HCT116 (cell line): ENCODE data around the gene SLC4A2. TPM values are rescaled to one million over a fixed set of nuclear protein-coding genes. Genes with fewer than 3 reads are reported as not detected.

Experiments
- ATAC-seq: fragments of 200-7000 bp; cut with Tn5 transposase; 2 replicates; pipeline ENCODE4 v1.9.1; 2020; ENCODE audit warnings: mild to moderate bottlenecking, moderate library complexity
- BruUV-seq: library from RNA; stranded (reverse); fragments of 400-500 nt; replicated peaks from 2 replicates; lab custom pipeline; 2021; lab: Mats Ljungman, UMichigan
- CTCF ChIA-PET: fragments of 300-600 bp; sonication (Branson Sonifier 250); formaldehyde crosslinking; loops from one replicate; lab custom pipeline; 2021; ENCODE audit warnings: antibody characterized with exemption; lab: Charles Lee
- POLR2A ChIA-PET: fragments of 300-600, 350-600 bp; sonication (Branson Sonifier 250); formaldehyde crosslinking; loops from one replicate; lab custom pipeline; 2021; ENCODE audit warnings: antibody characterized with exemption; lab: Charles Lee
- RAD21 ChIA-PET, 2 experiments: fragments of 300-600 bp; sonication (Branson Sonifier 250); formaldehyde crosslinking; loops; one replicate each; lab custom pipeline; 2023; ENCODE audit warnings: low total read pairs in 2 of 2; ENCODE audit not compliant: uncharacterized antibody in 2 of 2, unreplicated experiment in 2 of 2, low non-redundant PET in 1 of 2; lab: Charles Lee
- DNase-seq: peaks from one replicate; pipeline ENCODE4 v3.0.0-alpha.2; 2010; ENCODE audit warnings: low read depth, low spot score
- H2AFZ ChIP-seq: fragments of 200-600 bp; shearing (Covaris generic), sonication (generic); 2 replicates; pipeline ENCODE4 v1.6.1; 2017; ENCODE audit warnings: low read depth, mixed run types, mixed read lengths, antibody characterized with exemption, low read length; ENCODE audit not compliant: poor library complexity, severe bottlenecking
- H3K27ac ChIP-seq: 2 replicates; pipeline ENCODE4 v1.5.1; 2012; ENCODE audit warnings: low read depth, low read length
- H3K27me3 ChIP-seq: fragments of 200-600 bp; sonication (generic); 2 replicates; pipeline ENCODE4 v1.6.1; 2016; ENCODE audit warnings: mixed run types, low read length, mixed read lengths; ENCODE audit not compliant: insufficient read depth
- H3K36me3 ChIP-seq, 2 experiments: fragments of 200-500 bp in 1 of 2; fragments of 200-600 bp in 1 of 2; sonication (Bioruptor generic) in 1 of 2; sonication (generic) in 1 of 2; 2 replicates each; pipeline versions ENCODE4 v1.5.1 to v1.6.1; 2014 to 2016; ENCODE audit warnings: low read length in 2 of 2, inconsistent platforms in 1 of 2, mixed read lengths in 1 of 2, mixed run types in 1 of 2; ENCODE audit not compliant: insufficient read depth in 2 of 2, control insufficient read depth in 1 of 2
- H3K4me1 ChIP-seq, 2 experiments: fragments of 200-600 bp in 1 of 2; sonication (generic) in 1 of 2; 2 replicates each; pipeline versions ENCODE4 v1.5.1 to v1.6.1; 2012 to 2017; ENCODE audit warnings: low read length in 2 of 2, inconsistent platforms in 1 of 2, mild to moderate bottlenecking in 1 of 2, mixed read lengths in 1 of 2, mixed run types in 1 of 2, moderate library complexity in 1 of 2; ENCODE audit not compliant: insufficient read depth in 2 of 2, control insufficient read depth in 1 of 2
- H3K4me2 ChIP-seq: fragments of 200-600 bp; sonication (generic); 2 replicates; pipeline ENCODE4 v1.6.1; 2017; ENCODE audit warnings: mixed run types, low read length, mixed read lengths
- H3K4me3 ChIP-seq, 2 experiments: fragments of 200-600 bp in 1 of 2; sonication (generic) in 1 of 2; replicated peaks in 1 of 2; 2 replicates each; pipeline ENCODE4 v1.5.1; 2011 to 2016; ENCODE audit warnings: low read length in 2 of 2, control low read depth in 1 of 2, low read depth in 1 of 2, mild to moderate bottlenecking in 1 of 2, mixed read lengths in 1 of 2, mixed run types in 1 of 2
- H3K79me2 ChIP-seq: fragments of 200-600 bp; sonication (generic); 2 replicates; pipeline ENCODE4 v1.6.1; 2017; ENCODE audit warnings: mild to moderate bottlenecking, mixed run types, low read length, moderate library complexity, mixed read lengths; ENCODE audit not compliant: insufficient read depth
- H3K9ac ChIP-seq: fragments of 200-600 bp; sonication (generic); 2 replicates; pipeline ENCODE4 v1.6.1; 2016; ENCODE audit warnings: low read length, mixed read lengths
- H3K9me2 ChIP-seq: fragments of 200-600 bp; sonication (generic), shearing (Covaris generic); 2 replicates; pipeline ENCODE4 v1.6.1; 2017; ENCODE audit warnings: mixed run types, mild to moderate bottlenecking, moderate library complexity; ENCODE audit not compliant: insufficient read depth
- H3K9me3 ChIP-seq, 2 experiments: fragments of 200-500 bp in 1 of 2; fragments of 200-600 bp in 1 of 2; sonication (Bioruptor generic) in 1 of 2; sonication (generic) in 1 of 2; 2 replicates each; pipeline ENCODE4 v1.6.1; 2014 to 2017; ENCODE audit warnings: low read length in 2 of 2, mixed read lengths in 2 of 2, inconsistent platforms in 1 of 2, low read depth in 1 of 2, mild to moderate bottlenecking in 1 of 2, mixed run types in 1 of 2, moderate library complexity in 1 of 2; ENCODE audit not compliant: control insufficient read depth in 1 of 2, insufficient read depth in 1 of 2
- H4K20me1 ChIP-seq: fragments of 200-600 bp; sonication (generic), shearing (Covaris generic); 2 replicates; pipeline ENCODE4 v1.6.1; 2017; ENCODE audit warnings: mixed run types, mild to moderate bottlenecking, moderate library complexity; ENCODE audit not compliant: insufficient read depth
- CBX3 ChIP-seq: IDR thresholded peaks from 2 replicates; pipeline ENCODE4 v1.6.1; 2012; ENCODE audit warnings: low read depth
- CEBPB ChIP-seq: IDR thresholded peaks from 2 replicates; pipeline ENCODE4 v1.6.1; 2012; ENCODE audit warnings: low read depth
- ELF1 ChIP-seq: IDR thresholded peaks from 2 replicates; pipeline ENCODE4 v1.6.1; 2012; ENCODE audit warnings: low read depth, borderline replicate concordance
- EZH2phosphoT487 ChIP-seq: fragments of 200-600 bp; IDR thresholded peaks from 2 replicates; pipeline ENCODE4 v1.6.1; 2018; ENCODE audit warnings: antibody characterized with exemption, borderline replicate concordance
- JUND ChIP-seq: IDR thresholded peaks from 2 replicates; pipeline ENCODE4 v1.6.1; 2012
- POLR2A ChIP-seq: IDR thresholded peaks from 2 replicates; pipeline ENCODE4 v1.7.0; 2011; ENCODE audit warnings: borderline replicate concordance; ENCODE audit not compliant: insufficient read depth, insufficient read length; ENCODE audit errors: extremely low read depth
- RAD21 ChIP-seq: IDR thresholded peaks from 2 replicates; pipeline ENCODE4 v1.6.1; 2012; ENCODE audit warnings: low read depth, mild to moderate bottlenecking
- SP1 ChIP-seq: IDR thresholded peaks from 2 replicates; pipeline ENCODE4 v1.6.1; 2012; ENCODE audit warnings: low read depth
- SRF ChIP-seq: IDR thresholded peaks from 2 replicates; pipeline ENCODE4 v1.6.1; 2012; ENCODE audit warnings: low read depth
- ZNF274 ChIP-seq: fragments of 200-500 bp; sonication (Bioruptor generic); IDR thresholded peaks from 2 replicates; pipeline ENCODE4 v1.6.1; 2014; ENCODE audit warnings: mild to moderate bottlenecking, low read depth, low read length, inconsistent platforms
- intact Hi-C: fragments of 100-400 bp; cut with micrococcal nuclease; formaldehyde crosslinking; loops from 2 replicates; pipeline ENCODE4 v1.10.0; 2022
- total RNA-seq: library from RNA; stranded (reverse); gene quantifications from one replicate; pipeline ENCODE4 v1.2.1, GENCODE V29; 2021; ENCODE audit not compliant: unreplicated experiment
- TF ChIP-seq, protein P1 (sequence below): IDR thresholded peaks from 2 replicates; pipeline ENCODE4 v1.6.1; 2012; ENCODE audit warnings: low read depth

Gene SLC4A2
- total RNA-seq, 1 experiment from 2014 or later = 240 TPM

DNA sequence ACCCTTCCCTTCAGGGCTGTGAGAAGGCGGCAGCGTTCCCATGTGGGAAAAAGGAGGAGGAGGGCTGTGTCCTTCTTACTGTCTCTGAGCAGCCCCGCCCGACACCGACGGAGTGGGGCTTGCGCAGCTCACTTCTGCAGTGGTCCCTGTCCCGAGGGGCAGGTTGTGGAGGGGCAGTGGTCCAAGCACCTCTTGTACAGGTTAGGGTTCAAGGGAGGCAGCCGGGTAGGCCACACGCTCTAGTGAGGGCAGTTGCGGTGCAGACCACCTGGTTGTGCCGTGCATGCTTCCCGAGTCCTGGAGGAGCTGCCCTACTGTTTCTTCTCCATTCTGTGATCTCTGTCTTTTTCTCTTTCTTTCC lies 59.6 kb downstream of the SLC4A2 start:
- Histone ChIP-seq H3K4me3 (no peak overlapping the region), H3K79me2 (peaks cover 34% of the 10 kb centered on the region), H3K9me2 (no peaks in the 10 kb centered on the region), H3K27me3 (no peaks in the 10 kb centered on the region), H3K4me2 (no peak overlapping the region), H3K9ac (no peak overlapping the region), H3K27ac (no peak overlapping the region), H3K9me3 (no peaks in the 10 kb centered on the region), H2AFZ (no peak overlapping the region), H3K4me1 (peaks cover 7 to 29% of the 10 kb centered on the region in 2 experiments), H3K36me3 (peaks cover 4 to 24% of the 10 kb centered on the region in 2 experiments; a peak in 3 of 4 replicates), H4K20me1 (no peaks in the 10 kb centered on the region)
- no peak for TF ChIP-seq ELF1
- no peak for TF ChIP-seq EZH2phosphoT487
- no peak for TF ChIP-seq CEBPB
- ATAC-seq (no peak), DNase-seq (no peak)
- ChIA-PET POLR2A (no interaction called here), RAD21 (no interaction called here), CTCF (interaction anchor here (0.6 to 1.3 kb wide), 2 partner anchors 58 to 91 kb away, joined by 3 to 4 read pairs; partner anchors contain the start of gene ABCB8)
- no TSS peak for BruUV-seq
- intact Hi-C loops = no loop called here

DNA sequence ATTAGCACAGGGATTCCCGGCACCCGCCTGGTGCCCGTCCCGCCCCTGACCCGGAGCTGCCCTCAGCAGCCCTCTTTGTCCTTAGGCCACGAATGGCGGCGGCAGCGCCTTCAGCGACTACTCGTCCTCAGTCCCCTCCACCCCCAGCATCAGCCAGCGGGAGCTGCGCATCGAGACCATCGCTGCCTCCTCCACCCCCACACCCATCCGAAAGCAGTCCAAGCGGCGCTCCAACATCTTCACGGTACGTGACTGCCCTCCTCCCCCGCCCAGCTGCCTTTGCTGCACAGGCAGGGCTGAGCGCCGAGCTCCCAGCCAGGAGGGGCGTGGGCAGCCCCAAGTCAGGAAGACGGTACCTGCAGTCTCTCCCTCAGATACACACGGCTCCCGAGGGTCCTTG lies 60.5 kb downstream of the SLC4A2 start:
- Histone ChIP-seq H2AFZ (no peak overlapping the region), H4K20me1 (no peaks in the 10 kb centered on the region), H3K36me3 (peaks cover 12 to 28% of the 10 kb centered on the region in 2 experiments; a peak in 3 of 4 replicates), H3K27ac (no peak overlapping the region), H3K4me1 (peaks cover 5 to 25% of the 10 kb centered on the region in 2 experiments; a peak in 3 of 4 replicates), H3K9me2 (no peaks in the 10 kb centered on the region), H3K79me2 (peaks cover 30% of the 10 kb centered on the region), H3K4me2 (no peak overlapping the region), H3K9me3 (no peaks in the 10 kb centered on the region), H3K4me3 (no peak overlapping the region), H3K27me3 (no peaks in the 10 kb centered on the region), H3K9ac (no peak overlapping the region)
- DNase-seq (no peak), ATAC-seq (no peak)
- ChIA-PET RAD21 (no interaction called here), POLR2A (no interaction called here), CTCF (no interaction called here)
- TF ChIP-seq CEBPB (no peak), SP1 (no peak), CBX3 (no peak), JUND (no peak), EZH2phosphoT487 (no peak), RAD21 (no peak), SRF (no peak), POLR2A (no peak), ZNF274 (no peak)
- TF ChIP-seq, protein P1, sequence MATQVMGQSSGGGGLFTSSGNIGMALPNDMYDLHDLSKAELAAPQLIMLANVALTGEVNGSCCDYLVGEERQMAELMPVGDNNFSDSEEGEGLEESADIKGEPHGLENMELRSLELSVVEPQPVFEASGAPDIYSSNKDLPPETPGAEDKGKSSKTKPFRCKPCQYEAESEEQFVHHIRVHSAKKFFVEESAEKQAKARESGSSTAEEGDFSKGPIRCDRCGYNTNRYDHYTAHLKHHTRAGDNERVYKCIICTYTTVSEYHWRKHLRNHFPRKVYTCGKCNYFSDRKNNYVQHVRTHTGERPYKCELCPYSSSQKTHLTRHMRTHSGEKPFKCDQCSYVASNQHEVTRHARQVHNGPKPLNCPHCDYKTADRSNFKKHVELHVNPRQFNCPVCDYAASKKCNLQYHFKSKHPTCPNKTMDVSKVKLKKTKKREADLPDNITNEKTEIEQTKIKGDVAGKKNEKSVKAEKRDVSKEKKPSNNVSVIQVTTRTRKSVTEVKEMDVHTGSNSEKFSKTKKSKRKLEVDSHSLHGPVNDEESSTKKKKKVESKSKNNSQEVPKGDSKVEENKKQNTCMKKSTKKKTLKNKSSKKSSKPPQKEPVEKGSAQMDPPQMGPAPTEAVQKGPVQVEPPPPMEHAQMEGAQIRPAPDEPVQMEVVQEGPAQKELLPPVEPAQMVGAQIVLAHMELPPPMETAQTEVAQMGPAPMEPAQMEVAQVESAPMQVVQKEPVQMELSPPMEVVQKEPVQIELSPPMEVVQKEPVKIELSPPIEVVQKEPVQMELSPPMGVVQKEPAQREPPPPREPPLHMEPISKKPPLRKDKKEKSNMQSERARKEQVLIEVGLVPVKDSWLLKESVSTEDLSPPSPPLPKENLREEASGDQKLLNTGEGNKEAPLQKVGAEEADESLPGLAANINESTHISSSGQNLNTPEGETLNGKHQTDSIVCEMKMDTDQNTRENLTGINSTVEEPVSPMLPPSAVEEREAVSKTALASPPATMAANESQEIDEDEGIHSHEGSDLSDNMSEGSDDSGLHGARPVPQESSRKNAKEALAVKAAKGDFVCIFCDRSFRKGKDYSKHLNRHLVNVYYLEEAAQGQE = no peak
- intact Hi-C loops = loop anchor here (10.0 kb wide), 1 partner anchor 125 kb away; the partner anchor contains the start of gene SMARCD3
- no TSS peak for BruUV-seq
